Uterus (tissue), 4 donors: Measurements from ENCODE around the gene CCNB1IP1. TPM values are rescaled to one million over a fixed set of nuclear protein-coding genes. Genes with fewer than 3 reads are reported as not detected.
"Not testable (repeated sequence)": the region's sequence is repeated elsewhere in the genome, so short reads cannot be mapped to it uniquely, and the experiment has no call there.

Source experiments
- DNase-seq, 2 donors: peaks; one replicate each; pipeline ENCODE4 v3.0.0-alpha.2; 2019 to 2020
- H3K27ac ChIP-seq, 2 donors: fragments of 200-600 bp; sonication (generic); 1 replicate in 1 of 2; 2 replicates in 1 of 2; pipeline ENCODE4 v1.5.1; 2016 to 2018
- H3K27me3 ChIP-seq, 2 donors: fragments of 200-600 bp; sonication (generic); one replicate each; pipeline ENCODE4 v1.5.1; 2018 to 2019; ENCODE audit warnings: control low read depth in 1 of 2
- H3K36me3 ChIP-seq, 2 donors: fragments of 200-600 bp; sonication (generic); one replicate each; pipeline ENCODE4 v1.5.1; 2019; ENCODE audit warnings: control low read depth in 1 of 2
- H3K4me1 ChIP-seq, 2 donors: fragments of 200-600 bp; sonication (generic); one replicate each; pipeline ENCODE4 v1.5.1; 2018 to 2019; ENCODE audit warnings: control low read depth in 1 of 2
- H3K4me3 ChIP-seq, 2 donors: fragments of 200-600 bp; sonication (generic); 1 replicate in 1 of 2; 2 replicates in 1 of 2; pipeline ENCODE4 v1.5.1; 2018 to 2019; ENCODE audit warnings: mild to moderate bottlenecking in 1 of 2
- H3K9me3 ChIP-seq, 2 donors: fragments of 200-600 bp; sonication (generic); one replicate each; pipeline ENCODE4 v1.5.1; 2019; ENCODE audit warnings: control low read depth in 1 of 2
- CTCF ChIP-seq, 4 experiments: fragments of 200-600 bp in 2 of 4; fragments of 450-650 bp in 2 of 4; sonication (generic) in 2 of 4; IDR thresholded peaks; one replicate each; pipeline ENCODE4 v1.5.1; 2016 to 2019; ENCODE audit warnings: antibody characterized with exemption in 4 of 4, mild to moderate bottlenecking in 2 of 4, moderate library complexity in 1 of 4
- POLR2A ChIP-seq, 2 donors: fragments of 450-650 bp; IDR thresholded peaks; one replicate each; pipeline ENCODE4 v1.6.1; 2016; ENCODE audit warnings: antibody characterized with exemption in 2 of 2, mild to moderate bottlenecking in 1 of 2, moderate library complexity in 1 of 2
- intact Hi-C: fragments of 100-400 bp; cut with DNase I; formaldehyde crosslinking; loops from one replicate; pipeline ENCODE4 v1.15.1; 2023; ENCODE audit warnings: low total_unique reads
- total RNA-seq, 4 donors: library from RNA; depleted of rRNA in 3 of 4; stranded (reverse); fragments of >200 nt in 3 of 4; gene quantifications; one replicate each; pipeline versions ENCODE4 v1.1.0 to v1.2.4, GENCODE V29; 2014 to 2023
- donor health status: DM: yes; HTN: yes; CAD: no.

The CCNB1IP1 gene
- total RNA-seq, 4 donors from 2014 or later: 45.1 to 118 (median 60.4) TPM

DNA sequence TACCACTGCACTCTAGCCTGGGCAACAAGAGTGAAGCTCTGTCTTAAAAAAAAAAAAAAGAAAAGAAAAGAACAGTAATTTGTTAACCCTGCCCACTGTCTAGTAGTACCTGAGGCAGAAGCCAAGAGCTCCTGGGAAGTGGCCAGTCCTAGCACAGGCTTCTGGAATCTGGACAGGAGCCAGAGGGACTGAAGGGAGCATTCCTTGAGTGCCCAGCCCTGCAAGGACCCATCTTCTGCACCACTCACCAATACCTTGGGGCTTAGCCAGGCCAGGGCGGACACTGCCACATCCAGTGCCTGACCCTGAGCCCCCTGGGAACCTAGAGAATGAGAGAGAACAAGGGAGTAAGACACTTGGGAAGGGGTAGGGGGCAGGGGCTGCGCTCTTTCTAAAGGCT is 44.1 kb upstream of the CCNB1IP1 start:
- H3K27ac ChIP-seq: no peak overlapping the region
- no peaks in the 10 kb centered on the region for H3K36me3 ChIP-seq
- TF ChIP-seq POLR2A (IDR thresholded peaks at IDR 0.05) (no peak), CTCF (IDR thresholded peaks at IDR 0.05) (no peak)
- H3K9me3 ChIP-seq: no peaks in the 10 kb centered on the region
- H3K4me3 ChIP-seq: no peak overlapping the region
- H3K4me1 ChIP-seq: no peaks in the 10 kb centered on the region
- intact Hi-C loops: no loop called here
- H3K27me3 ChIP-seq: no peaks in the 10 kb centered on the region
- DNase-seq: no peak

GRCh38 chr14:20376071-20376588 is 43.1 kb upstream of the CCNB1IP1 start:
- H3K9me3 ChIP-seq: no peaks in the 10 kb centered on the region
- no peaks in the 10 kb centered on the region for H3K4me1 ChIP-seq
- H3K27me3 ChIP-seq: no peaks in the 10 kb centered on the region
- no peak overlapping the region for H3K27ac ChIP-seq
- TF ChIP-seq CTCF (IDR thresholded peaks at IDR 0.05) (no peak), POLR2A (IDR thresholded peaks at IDR 0.05) (no peak)
- DNase-seq: no peak
- H3K36me3 ChIP-seq: no peaks in the 10 kb centered on the region
- no peak overlapping the region for H3K4me3 ChIP-seq
- intact Hi-C loops: no loop called here

GRCh38 chr14:20375471-20375870 is 42.4 kb upstream of the CCNB1IP1 start:
- Histone ChIP-seq H3K36me3 (no peaks in the 10 kb centered on the region), H3K27me3 (no peaks in the 10 kb centered on the region), H3K9me3 (no peaks in the 10 kb centered on the region), H3K4me3 (no peak overlapping the region), H3K4me1 (no peaks in the 10 kb centered on the region), H3K27ac (no peak overlapping the region)
- intact Hi-C loops: no loop called here
- DNase-seq: no peak
- TF ChIP-seq POLR2A (IDR thresholded peaks at IDR 0.05) (no peak), CTCF (IDR thresholded peaks at IDR 0.05) (no peak)

GRCh38 chr14:20372796-20373195 is 39.7 kb upstream of the CCNB1IP1 start:
- Histone ChIP-seq H3K36me3 (no peaks in the 10 kb centered on the region), H3K4me1 (no peaks in the 10 kb centered on the region), H3K9me3 (no peaks in the 10 kb centered on the region), H3K4me3 (no peak overlapping the region), H3K27ac (no peak overlapping the region), H3K27me3 (no peaks in the 10 kb centered on the region)
- TF ChIP-seq POLR2A (IDR thresholded peaks at IDR 0.05) (no peak), CTCF (IDR thresholded peaks at IDR 0.05) (no peak)
- intact Hi-C loops: no loop called here
- no peak for DNase-seq

DNA sequence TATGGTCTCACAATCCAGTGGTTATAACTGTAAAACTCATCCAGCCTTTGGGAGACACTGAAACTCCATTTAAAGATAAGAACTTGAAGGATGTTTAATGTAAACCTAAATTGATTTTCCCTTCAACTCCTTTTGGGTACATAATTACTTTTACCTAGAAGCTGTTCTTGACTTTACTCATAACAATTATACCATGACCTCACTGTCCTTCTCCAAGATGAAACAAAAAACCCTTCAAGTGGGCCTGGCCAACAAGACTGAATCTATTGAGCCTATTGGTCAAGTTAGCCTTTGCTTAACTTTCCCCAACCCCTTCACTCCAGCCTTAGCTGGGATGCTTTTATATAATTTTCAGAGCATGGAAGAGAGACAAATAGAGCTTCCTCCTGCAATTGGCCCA is 32.8 kb upstream of the CCNB1IP1 start:
- Histone ChIP-seq H3K27me3 (no peaks in the 10 kb centered on the region), H3K4me3 (no peak overlapping the region), H3K9me3 (no peaks in the 10 kb centered on the region), H3K27ac (no peak overlapping the region), H3K4me1 (no peaks in the 10 kb centered on the region), H3K36me3 (no peaks in the 10 kb centered on the region)
- intact Hi-C loops: no loop called here
- DNase-seq: no peak
- TF ChIP-seq POLR2A (IDR thresholded peaks at IDR 0.05): no peak
- no peak for TF ChIP-seq CTCF (IDR thresholded peaks at IDR 0.05)

GRCh38 chr14:20358474-20358873 is 25.4 kb upstream of the CCNB1IP1 start:
- H3K27ac ChIP-seq, H3K9me3 ChIP-seq, DNase-seq, H3K27me3 ChIP-seq, H3K36me3 ChIP-seq, intact Hi-C loops, H3K4me3 ChIP-seq, H3K4me1 ChIP-seq: not testable (repeated sequence)
